Fibroblast of upper back skin (primary cell): ENCODE data around the gene INPP4B.

ENCODE experiments used
- DNase-seq: peaks from one replicate; pipeline ENCODE4 v3.0.0-alpha.2; 2013

Gene INPP4B

DNA sequence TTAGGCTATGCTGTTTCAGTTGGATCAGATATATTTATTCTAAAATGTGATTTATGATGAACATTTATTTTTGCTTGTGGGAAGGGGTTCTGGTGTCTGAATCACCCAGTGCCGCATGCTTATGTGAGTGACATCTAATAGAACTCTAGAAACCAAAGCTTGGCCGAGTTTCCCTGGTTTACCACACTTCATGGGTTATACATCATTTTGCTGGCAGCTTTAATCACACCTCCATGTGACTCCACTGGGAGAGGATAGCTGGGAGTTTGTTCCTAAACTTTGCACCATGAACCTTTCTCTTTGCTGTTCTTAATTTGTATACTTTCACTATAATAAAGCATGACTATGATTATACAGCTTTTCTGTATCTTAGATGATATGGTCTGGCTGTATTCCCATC, 382.9 kb downstream of the INPP4B start:
- DNase-seq: peak; percentile 76

DNA sequence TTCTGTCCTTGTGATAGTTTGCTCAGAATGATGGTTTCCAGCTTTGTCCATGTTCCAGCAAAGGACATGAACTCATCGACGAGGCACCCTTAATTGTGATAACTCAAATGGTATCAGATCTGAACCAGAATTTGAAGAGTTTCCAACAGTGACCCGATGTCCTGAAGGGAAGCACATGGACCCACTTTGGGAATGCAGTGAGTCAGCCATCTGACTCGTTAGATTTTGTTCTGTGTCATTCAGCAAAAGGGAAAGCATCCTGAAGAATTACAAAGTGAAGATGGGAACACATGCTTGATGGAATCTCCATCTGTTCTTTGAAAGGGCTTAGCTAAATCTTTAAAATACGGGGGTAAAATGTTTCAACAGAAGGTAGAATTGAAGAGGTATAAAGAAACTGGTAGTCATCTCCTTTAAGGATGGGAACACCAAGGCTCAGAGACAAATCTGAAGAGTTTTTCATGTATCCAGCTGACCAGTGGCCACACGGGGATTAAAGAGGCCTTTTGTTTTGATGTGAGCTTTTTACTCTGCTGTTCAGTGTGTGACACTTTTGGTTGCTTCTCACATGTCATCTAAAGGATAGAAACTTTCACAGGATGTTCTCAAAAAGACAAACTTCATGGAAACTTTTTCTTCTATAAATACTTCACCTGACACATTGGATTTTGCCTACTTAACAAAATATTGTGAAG, 393.8 kb downstream of the INPP4B start:
- DNase-seq: peak; percentile 51

DNA sequence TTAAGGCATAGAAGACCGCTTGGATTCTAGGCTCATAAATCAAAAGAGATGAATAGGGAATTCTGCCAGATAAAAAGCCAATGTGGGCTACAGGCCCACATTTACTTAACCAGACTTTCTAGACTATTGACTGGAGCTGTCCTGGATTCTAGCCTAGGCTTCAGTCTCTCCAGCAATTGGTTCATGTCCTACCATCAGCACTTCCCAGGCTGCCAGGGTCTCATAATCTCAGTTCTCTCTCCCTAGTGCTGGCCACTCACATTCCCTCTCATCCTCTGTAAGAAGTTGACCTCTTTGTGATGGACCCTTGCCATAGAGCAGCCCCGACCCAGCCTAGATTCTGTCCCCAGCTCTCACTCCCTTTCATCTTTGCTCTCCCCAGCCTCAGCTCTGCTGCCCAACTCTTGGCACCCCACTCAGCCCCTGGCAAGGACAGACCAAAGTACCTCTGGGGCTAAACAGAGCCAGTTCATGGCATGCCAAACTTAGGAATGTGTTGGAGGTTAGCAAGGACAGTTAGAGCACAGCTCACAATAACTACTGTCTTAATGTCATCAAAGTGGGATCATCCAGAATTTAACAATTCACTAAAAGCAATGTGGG, 396.2 kb downstream of the INPP4B start:
- DNase-seq: peak; percentile 26

DNA sequence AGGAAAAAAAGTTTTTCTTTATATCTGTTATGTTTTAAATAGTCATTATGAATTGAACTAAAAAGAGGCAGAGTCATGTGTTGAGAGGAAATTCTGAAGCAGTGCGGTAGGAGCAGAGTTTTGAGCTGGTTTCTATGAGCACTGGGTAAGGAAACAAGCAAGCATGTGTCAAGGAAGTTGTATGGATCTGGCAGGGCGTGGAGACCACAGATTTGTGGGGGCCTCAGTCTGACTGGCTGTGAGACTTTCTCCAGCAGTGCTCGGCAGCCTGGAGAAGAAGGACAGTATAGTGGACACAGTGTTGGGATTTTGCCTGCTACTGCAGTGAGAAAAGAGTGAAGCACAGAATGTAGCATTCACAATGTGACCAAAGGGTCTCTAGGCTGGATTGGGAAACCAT, 399.1 kb downstream of the INPP4B start:
- DNase-seq: no peak

DNA sequence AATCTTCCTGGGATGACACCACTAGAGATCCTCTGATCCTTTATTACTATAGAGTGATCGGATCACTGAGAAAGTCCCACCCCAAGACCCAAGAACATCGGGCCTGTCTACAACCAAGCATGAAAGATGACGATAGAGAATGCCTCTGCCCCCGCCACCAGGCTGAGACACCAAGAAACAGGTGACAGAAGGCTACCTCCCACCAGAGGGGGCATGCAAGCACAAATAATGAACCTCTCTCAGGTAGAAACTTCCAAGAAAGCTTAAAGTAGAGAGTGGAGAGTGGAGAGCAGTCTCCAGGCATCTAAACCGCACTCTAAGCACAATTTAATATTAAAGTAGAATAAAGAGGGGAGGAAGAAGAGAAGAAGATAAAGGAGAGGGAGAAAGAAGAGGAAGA, 402.6 kb downstream of the INPP4B start:
- DNase-seq: no peak

DNA sequence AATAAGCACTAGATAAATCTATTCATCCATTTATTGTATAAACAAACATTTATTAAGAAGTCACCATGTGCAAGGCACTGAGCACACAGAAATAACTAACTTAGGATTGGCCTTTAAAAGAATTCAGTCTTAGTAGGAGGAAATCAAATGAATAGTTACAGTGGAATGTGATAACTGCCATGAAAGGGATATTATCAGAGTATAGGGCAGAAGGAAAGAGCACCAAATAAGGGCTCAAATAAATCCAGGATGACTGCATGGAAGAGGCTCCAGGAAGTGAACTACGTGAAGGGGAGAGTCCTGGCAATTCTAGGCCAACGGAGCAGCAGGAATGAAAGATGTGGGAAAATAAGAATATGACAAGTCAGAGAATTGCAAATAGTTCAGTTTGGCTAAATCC, 406.0 kb downstream of the INPP4B start:
- DNase-seq: peak; percentile 45

DNA sequence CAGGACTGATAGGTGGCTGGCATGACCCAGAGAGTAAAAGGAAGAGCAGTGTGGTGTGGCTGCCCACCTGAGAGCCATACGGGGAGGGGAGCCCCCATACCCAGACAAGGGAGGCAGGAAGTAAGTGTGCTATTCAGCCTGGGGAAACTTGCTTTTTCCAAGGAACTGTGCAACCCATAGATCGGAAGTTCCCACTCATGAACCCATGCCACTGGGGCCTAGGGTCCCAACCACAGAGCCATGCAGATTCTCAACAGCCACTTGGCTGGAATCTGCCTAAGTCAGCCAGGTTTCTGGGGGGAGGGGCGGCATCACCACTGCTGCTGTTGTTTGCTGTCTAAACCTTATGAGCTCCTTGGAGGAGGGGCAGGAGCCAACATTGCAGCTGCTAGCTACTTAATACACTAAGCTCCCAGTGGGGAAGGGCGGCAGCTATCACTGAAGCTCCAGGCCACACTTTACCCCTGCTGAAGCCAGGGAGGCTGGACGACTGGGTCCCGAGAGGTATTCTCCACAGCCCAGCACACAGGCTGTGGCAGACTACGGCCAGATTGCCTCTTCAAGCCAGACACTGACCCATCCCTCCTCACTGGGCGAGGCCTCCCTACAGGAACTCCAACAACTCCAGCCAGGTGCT, 410.4 kb downstream of the INPP4B start:
- DNase-seq: no peak

DNA sequence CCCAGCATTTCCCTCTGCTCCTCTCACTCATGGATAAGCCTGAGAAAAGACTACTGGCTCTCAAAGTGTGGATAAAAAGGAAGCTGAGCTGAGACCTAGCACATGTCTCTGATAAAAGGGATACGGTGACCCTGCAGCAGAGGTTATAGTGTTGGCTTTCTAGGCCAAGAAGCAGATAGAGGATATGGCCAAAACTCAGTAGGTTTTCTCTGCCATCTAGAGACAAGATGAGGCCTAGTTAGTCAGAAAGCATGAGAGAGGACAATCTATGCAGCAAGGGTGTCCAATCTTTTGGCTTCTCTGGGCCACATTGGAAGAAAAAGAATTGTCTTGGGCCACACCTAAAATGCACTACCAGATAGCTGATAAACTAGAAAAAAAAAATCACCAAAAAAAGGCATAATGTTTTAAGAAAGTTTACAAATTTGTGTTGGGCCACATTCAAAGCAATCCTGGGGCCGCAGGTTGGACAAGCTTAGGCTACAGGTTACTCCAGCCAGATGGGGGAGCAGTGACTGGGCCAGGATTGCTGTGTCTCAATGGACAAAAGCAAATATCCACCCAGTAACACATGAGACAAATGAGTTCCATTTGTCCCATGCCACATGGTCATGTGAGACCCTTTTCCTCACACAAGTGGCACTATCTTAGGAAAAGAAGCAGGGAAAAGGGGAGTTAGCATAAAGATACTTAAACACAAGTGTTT, 411.4 kb downstream of the INPP4B start:
- no peak for DNase-seq

DNA sequence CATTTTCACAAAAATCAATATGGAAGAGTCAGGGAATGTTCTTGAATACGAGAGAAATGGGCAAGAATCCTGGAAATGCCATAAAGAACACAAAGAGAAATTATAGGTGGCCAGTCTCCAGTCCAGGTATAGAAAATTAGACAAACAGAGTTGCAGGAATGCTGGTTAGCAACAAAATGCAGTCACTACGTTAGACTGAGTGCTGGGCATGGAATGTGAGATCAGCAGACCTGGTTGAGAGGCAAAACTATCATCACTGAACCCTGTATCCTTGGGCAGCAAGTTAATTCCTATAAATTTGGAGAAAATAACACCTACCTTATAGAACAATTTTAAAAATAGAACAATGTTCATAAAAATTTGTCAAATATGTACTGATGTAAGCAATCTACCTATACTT, 417.4 kb downstream of the INPP4B start:
- DNase-seq: no peak

DNA sequence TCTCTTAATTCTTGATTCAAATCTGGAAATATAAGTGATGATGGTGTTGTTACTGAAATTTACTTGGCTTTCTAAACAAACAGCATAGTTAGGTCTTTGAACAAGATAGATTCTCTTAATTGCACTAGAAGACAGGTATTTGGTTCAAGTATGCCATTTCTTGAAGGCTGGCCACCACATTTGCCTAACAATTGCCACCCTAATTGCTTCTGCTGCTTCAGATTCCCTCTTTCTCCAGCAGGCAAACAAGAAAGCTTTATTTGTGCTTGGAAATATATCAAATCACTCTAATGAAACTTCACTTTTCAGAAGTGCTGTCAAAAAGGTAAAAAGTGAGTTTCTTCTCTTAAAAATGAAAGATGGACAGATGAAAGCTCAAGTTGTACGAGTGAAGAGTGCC, 418.6 kb downstream of the INPP4B start:
- DNase-seq: no peak

DNA sequence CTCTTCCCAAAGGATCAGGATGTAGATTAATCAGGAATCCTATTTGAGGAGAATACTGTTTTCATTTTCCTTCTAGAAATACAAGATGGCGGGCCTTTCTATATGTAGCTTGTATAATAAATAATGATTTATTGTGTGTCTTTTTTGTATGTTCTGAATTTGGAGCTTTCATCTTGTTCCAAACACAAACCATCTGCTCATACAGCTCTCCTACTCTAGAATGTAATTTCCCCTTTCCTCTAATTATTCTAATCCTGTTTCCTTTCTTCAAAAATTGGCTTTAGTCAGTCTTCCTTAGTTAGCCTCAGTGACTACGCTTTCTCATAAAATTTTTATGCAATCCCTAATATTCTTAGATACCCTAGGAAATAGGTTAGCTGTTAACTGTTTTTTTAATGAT, 422.2 kb downstream of the INPP4B start:
- DNase-seq: no peak

DNA sequence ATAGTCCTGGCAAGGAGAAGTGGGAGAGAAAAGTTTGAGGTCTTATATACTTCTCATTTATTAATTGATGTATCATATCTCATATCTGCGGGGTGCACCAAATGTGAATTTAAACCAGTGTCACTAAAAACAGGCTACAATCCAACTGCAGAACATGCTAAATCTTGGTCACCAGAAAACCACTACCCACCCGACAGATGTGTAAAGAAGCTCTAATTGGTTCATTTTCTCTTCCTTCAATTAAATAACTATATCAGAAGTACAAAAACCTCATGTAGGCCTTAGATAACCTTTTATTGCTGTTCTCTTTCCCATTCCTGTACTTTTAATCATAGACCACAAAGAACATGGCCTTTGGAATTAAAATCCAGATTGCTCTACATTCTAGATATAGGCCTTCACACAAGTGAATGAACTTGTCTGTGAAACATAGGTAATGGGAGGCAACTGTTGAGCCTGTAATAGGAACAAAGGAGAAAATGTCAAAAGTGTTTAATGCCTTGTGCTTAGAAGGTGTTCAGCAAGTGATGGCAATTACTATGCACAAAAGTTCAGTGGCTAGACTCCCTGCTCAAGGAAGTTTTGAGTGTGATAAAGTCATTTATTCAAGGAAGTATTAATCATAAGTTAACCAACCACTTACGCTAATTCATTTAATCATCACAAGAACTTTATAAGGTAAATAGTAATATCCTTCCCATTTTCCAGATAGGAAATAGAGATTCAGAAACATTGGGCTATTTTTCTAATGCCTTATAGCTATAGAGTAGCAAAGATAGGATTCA, 425.6 kb downstream of the INPP4B start:
- no peak for DNase-seq

DNA sequence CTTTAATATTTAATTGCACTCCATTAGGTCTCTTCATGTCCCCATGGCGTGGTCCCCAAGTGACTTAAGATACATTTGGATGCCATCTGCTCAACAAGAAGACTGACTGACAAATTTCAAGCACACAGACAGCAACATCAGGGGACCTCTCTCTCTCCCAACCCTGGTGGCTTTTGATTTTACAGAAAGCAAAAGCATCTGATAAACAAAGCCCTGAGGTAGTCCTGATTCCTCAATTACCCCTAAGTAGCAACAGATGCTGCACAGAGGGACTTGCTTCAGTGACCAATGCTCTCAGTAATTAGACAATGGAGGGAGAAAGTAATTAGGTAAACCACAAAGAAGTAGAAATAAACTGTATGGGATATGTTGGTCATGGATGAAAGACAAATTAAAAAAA, 426.4 kb downstream of the INPP4B start:
- DNase-seq: no peak

DNA sequence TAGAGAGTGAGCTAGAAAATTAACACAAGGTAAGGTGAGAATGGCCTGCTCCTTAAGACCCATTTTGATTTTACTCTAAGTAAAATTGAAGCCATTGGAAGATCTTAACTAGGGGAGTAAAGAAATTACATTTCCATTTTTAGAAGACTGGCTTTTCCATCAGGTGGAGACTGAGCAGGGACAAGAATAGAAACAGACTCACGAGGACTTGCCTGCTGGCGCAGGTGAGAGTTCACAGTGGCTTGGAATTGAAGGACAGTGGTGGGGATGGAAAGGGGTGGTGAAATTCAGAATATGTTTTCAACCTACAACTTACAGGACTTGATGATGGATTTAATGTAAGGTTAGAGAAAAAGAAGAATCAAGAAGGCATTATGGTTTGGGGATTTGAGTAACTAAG, 427.4 kb downstream of the INPP4B start:
- no peak for DNase-seq

DNA sequence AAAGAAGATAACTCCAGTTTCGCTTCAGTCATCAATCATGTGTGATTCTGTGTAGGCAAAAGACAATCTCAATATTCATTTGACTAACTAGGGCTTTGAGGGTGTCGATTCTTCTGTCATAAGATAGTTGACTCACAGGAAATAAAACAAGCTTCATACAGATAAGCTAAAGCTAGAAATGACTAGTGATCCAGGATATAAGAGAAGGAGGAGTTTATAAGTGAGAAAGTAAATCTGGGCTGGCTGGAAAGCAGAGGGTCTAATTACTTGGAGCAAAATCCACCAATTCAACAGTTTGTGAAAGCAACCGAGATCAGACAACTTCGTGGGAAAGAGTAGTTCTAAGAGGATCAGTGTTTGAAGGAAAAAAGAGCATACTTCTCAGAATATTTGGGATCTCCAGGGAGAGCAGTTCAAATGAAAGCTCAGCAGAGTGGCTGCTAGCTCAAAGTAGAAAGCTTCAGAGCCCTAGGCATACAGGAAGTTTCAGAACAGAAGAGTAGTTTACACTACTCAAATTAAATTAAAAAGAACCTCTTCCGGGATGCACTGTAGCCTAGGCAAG, 429.3 kb downstream of the INPP4B start:
- no peak for DNase-seq

DNA sequence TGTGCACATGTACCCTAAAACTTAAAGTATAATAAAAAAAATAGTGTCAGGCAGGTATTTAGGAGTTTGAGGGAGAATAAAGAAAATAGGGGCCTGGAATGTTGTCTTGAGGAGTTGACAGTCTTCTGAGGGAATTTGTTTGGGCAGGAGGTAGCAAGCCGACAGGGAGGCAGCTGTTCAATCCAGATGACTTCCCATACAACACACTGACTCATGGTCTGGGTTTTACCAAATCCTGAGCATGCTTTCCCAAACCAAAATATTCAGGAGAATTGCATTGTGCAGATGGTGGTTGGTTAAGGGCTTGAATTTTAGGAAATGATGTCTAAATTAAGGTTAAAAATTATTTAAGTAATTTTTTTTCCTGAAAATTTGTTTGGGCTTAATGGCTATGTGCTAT, 430.0 kb downstream of the INPP4B start:
- peak; percentile 86 for DNase-seq

DNA sequence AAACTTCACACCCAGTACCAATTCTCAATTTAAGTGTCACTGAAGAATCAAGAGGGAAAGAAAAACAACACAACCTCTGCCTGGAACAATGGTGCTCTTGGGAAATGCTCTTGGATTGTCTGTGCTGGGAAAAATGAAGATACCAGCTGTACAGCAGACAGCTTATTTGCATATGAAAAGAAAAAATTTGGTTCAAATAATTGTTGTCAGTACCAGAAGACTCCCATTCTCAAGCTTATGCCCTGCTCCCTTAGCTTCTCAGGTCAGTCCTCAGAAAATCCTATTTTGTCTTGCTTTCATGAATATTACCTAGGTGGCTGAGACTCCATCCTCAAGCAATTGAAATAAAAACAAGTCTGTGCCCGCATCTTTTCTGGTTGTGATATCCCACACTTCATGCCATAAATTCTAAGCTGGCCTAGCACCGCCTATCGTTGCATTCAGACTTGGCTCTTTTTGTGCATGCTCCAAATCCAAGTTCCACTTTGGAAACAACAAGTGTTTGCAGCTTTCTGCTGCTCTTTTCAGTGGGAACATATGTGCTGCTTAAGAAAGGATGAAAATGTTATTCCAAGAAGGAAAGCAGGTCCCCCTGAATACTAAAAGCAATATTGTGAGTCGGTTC, 431.6 kb downstream of the INPP4B start:
- no peak for DNase-seq

DNA sequence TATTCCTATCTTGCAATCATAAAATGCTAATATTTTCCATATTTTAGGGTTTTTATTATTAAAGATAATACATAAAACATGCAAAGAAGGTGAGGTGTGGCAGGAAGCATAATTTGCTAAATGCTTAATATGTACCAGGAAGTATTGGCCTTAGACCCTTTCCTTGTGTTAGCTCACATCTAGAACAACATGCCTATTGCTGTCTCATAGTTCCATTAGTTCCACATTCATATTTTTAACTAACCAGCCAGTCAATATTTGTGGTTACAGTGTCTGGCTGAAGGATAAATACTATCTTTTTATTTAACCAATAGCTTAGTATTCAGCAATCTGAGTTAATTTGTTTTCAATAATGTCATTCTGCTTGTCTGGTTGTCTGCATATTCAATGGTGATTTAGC, 432.6 kb downstream of the INPP4B start:
- peak; percentile 42 for DNase-seq

DNA sequence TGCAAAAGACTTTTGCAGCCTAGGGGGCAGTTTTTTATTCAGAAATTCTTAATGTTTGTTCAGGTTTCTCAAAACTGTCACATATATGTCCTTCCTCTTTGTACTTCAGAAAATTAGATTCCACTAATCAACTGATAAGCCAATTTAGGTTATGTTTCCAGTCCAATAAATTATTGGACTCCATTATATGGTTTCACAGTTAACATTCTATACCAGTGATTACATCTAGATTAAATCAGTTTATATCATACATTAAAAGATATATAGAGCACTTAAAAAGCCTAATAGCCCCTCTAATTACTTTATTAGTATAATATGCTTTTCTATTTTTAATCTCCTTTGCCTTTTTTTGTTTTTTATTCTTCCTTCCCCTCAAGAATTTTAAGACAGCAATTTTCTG, 434.1 kb downstream of the INPP4B start:
- DNase-seq: no peak

DNA sequence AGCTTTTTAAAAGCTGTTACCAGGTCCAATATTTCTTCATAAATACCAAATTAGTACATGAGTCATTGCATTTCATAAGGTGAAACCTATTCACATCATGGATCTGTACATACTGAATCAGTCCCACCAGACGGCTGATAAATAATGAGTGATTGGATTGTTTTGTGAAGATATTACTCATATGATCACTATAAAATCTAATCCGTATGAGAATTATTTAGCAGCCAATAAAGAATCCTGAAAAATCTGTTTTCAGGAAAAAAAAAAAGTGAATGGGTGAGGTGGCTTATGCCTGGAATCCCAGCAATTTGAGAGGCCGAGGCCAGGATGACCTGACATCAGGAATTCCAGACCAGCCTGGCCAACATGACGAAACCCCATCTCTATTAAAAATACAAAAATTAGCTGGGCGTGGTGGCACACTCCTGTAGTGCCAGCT, 438.1 kb downstream of the INPP4B start:
- peak; percentile 82 for DNase-seq

DNA sequence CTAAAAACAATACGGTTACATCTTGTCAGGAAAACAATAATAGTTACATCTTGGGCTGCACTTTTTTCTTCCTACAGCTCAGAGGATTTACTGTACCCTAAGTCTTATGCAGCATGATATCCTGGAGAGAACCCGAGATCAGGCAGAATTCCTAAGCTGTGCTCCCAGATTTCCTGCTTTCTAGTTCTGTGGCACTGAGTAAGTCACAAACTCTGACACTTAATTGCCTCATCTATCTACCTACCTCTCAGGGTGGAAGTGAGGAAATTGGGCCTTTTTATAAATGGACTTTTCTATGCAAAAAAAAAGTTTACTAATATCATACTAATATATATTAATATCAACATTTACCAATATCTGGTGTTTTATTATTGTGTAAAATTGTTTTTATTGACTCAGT, 438.5 kb downstream of the INPP4B start:
- DNase-seq: peak; percentile 29

DNA sequence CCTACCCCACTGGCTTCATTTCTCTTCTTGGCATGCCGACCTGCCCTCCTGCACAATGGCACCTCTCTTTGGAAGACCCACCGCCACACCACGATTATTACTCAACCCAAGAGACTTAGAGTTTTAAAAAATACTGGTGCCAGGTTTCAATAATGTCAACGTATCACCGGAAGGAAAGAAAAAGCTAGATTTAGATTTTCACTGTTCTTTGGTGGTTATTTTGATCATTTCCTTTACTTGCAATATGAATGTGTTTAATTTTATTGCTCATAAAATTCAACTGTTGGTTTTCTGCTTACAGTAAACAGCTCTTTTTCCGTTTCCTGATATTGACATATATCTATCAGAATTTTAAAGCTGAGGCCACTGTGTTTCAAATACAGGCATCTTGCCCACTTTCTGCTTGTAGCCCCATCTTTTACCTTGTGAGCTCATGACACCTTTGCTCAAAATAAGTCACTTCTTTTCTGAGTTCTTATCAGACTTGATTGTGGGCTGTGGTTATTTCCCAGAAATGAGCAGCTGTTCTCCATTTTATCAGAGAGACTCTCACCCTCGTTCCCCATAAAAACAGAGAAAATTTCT, 439.1 kb downstream of the INPP4B start:
- DNase-seq: no peak
